ENCODE data around the gene ZFHX3. TPM values are rescaled to one million over a fixed set of nuclear protein-coding genes. Genes with fewer than 3 reads are reported as not detected.
"Not testable (repeated sequence)": the region's sequence is repeated elsewhere in the genome, so short reads cannot be mapped to it uniquely, and the experiment has no call there.

Gene ZFHX3
- total and polyA plus RNA-seq, 2 of the 8 experiments (the other 6 are each of a cell fraction or from before 2014, with no cell fraction given) = 0.08 to 0.99 TPM

DNA sequence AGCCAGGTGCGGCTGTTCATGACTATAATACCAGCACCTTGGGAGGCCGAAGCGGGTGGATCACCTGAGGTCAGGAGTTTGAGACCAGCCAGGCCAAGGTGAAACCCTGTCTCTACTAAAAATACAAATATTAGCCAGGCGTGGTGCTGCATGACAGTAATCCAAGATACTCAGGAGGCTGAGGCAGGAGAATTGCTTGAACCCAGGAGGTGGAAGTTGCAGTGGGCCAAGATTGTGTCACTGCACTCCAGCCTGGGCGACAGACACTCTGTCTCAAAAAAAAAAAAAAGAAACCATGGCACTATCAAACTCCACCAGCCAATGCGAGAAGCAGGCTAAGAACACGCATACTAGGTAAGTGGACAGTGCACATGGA, 58.7 kb downstream of the ZFHX3 start:
- H4K20me1 ChIP-seq (replicated peaks in 1 of 2; ENCODE audit: control insufficient read depth in 1 of 2, insufficient read depth in 2 of 2, low read length in 2 of 2); H3K4me2 ChIP-seq (ENCODE audit: insufficient read depth in 1 of 2, low read depth in 2 of 2, low read length in 2 of 2); H3K4me3 ChIP-seq (ENCODE audit: extremely low read depth in 1 of 4, insufficient read depth in 2 of 4, low read depth in 3 of 4, low read length in 4 of 4); H4K5ac ChIP-seq (ENCODE audit: insufficient read length, low read depth, low read length); H3K9ac ChIP-seq (replicated peaks in 1 of 4; ENCODE audit: extremely low read depth in 1 of 4, low read depth in 3 of 4, low read length in 3 of 4); H3K4ac ChIP-seq (replicated peaks; ENCODE audit: insufficient read length, low read depth, low read length); H2AFZ ChIP-seq (ENCODE audit: low read length); H3K27me3 ChIP-seq (replicated peaks in 1 of 4; ENCODE audit: control insufficient read depth in 3 of 4, extremely low read depth in 1 of 4, insufficient read depth in 3 of 4, low read length in 3 of 4); H3K18ac ChIP-seq (ENCODE audit: extremely low read depth, low read length); H3K4me1 ChIP-seq (replicated peaks in 1 of 4; ENCODE audit: control insufficient read depth in 3 of 4, insufficient read depth in 4 of 4, low read length in 3 of 4); H2BK15ac ChIP-seq (ENCODE audit: low read length); H2BK20ac ChIP-seq (ENCODE audit: low read length); FAIRE-seq; H3K14ac ChIP-seq (ENCODE audit: insufficient read length); H3K23me2 ChIP-seq (ENCODE audit: low read depth, low read length); H3K27ac ChIP-seq (ENCODE audit: low read depth, low read length); H3K36me3 ChIP-seq (ENCODE audit: control insufficient read depth in 2 of 4, insufficient read depth in 4 of 4, low read length in 3 of 4); POLR2A ChIA-PET (ENCODE audit: partially characterized antibody); H2AK5ac ChIP-seq (ENCODE audit: low read depth, low read length); H4K91ac ChIP-seq (replicated peaks; ENCODE audit: insufficient read length, low read length); H3K79me1 ChIP-seq (ENCODE audit: low read depth, low read length); H4K8ac ChIP-seq (ENCODE audit: extremely low read depth, insufficient read depth, low read length); H2BK12ac ChIP-seq (ENCODE audit: low read depth, low read length); H3K23ac ChIP-seq (ENCODE audit: insufficient read length); H3K56ac ChIP-seq (replicated peaks; ENCODE audit: insufficient read length, low read depth, low read length); H2BK120ac ChIP-seq (replicated peaks; ENCODE audit: low read depth, low read length); H3K79me2 ChIP-seq (ENCODE audit: control insufficient read depth in 1 of 2, insufficient read depth in 2 of 2, low read length in 2 of 2); H2BK5ac ChIP-seq (ENCODE audit: low read depth, low read length); DNase-seq (ENCODE audit: low read depth in 1 of 2, low spot score in 2 of 2); H3K9me3 ChIP-seq (ENCODE audit: insufficient read depth in 2 of 2, low read depth in 1 of 2, low read length in 1 of 2): not testable (repeated sequence)
- 98% methylated on average over 5 of the region's 7 CpGs; no CpG with 5 or more reads in 1 of the 2 experiments for WGBS, 2 experiments (ENCODE audit: extremely low coverage in 1 of 2, insufficient coverage in 1 of 2, insufficient read length in 1 of 2, insufficient replicate concordance in 2 of 2, low coverage in 1 of 2, low lambda C conversion rate in 2 of 2, missing lambda C conversion rate in 1 of 2)
- CTCF ChIA-PET (ENCODE audit: partially characterized antibody) = interaction anchor here (1.5 kb wide), 1 partner anchor 44 kb away, joined by 4 read pairs; no protein-coding TSS in a partner anchor
